Measurements from ENCODE around the gene PTCH2.
"Not testable (repeated sequence)": the region's sequence is repeated elsewhere in the genome, so short reads cannot be mapped to it uniquely, and the experiment has no call there.

Gene PTCH2

DNA sequence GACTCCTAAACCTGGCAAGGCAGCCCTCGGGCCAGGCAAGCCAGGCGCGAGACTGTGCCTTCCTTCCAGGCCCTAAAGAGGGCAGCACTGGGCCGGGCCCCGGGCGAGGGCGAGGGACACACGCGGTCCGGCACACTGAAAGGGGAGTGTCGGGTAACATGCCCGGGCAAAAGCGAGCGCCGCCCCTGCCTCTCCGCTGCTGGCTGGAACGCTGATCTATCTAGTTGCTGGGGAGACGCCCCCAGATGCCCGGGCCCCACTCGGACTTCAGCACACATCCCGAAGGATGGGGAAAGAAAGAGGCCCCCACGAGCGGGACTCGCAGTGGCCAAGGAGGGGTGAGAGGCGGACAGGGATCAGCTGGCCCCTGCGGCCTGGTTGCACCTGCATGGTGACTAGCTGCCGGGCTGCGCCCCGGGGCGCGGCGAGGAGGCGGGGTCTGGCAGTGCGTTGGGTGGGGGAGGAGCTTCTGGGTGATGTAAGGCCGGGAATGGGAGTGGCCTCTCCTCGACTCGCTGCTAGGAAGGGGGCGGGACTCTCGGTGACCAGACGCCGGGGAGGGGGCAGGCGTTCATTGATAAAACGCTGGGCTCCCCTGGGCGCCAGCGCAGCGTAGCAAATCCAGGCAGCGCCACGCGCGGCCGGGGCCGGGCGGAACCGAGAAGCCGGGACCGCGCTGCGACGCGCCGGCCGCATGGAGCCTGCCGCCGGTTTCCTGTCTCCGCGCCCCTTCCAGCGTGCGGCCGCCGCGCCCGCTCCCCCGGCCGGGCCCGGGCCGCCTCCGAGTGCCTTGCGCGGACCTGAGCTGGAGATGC is 43.1 kb downstream of the PTCH2 start, which contains the start of gene PLK3:
Gene PLK3, plus strand, starts transcription at position 608 of the 815 bp plus-strand sequence. Its CDS starts 87 bp downstream, at position 695.
- DNase-seq = peak; percentile 98

DNA sequence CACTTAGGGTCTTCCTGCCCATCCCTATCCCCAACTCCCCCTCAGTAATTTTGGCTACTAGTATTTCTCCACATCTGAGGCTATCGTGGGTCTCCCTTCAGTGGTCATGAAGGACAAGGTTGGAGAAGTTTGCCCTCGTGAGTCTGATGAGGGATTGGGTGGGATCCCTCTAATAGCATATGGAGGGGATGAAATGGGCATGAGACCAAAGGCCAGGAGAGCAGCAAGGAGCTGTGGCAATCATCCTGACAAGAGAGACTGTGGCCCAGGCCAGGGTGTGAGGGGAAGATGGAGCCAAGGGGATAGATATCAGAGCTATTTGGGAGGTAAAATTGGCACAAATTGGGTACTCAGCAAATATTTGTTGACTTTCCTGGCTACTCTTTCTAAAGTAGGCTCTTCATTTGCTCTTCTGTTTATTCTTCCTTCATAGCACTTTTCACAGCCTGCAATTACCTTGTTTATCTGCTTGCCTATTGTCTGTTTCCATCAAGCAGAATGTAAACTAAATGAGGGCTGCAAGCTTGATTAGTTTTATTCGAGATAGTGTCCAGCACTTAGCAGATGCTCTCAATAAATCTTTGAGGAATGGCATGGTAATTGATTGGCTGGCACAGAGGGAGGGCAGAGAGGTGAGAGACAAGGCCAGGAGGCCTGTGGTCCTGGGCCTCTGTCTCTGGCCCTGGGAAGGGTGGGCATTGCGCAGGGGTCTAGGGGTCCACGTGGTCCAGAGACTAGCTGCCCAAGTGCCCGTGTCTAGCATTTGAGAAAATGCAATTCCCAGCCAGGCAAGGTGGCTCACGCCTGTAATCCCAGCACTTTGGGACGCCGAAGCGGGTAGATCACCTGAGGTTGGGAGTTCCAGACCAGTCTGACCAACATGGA is 44.3 kb downstream of the PTCH2 start:
- no peak for DNase-seq

- DNase-seq = not testable (repeated sequence)
Measured at GRCh38 chr1:44797886-44798285, 45.2 kb downstream of the PTCH2 start.

GRCh38 chr1:44792736-44793502 is 50.1 kb downstream of the PTCH2 start:
- DNase-seq = peak; percentile 3

DNA sequence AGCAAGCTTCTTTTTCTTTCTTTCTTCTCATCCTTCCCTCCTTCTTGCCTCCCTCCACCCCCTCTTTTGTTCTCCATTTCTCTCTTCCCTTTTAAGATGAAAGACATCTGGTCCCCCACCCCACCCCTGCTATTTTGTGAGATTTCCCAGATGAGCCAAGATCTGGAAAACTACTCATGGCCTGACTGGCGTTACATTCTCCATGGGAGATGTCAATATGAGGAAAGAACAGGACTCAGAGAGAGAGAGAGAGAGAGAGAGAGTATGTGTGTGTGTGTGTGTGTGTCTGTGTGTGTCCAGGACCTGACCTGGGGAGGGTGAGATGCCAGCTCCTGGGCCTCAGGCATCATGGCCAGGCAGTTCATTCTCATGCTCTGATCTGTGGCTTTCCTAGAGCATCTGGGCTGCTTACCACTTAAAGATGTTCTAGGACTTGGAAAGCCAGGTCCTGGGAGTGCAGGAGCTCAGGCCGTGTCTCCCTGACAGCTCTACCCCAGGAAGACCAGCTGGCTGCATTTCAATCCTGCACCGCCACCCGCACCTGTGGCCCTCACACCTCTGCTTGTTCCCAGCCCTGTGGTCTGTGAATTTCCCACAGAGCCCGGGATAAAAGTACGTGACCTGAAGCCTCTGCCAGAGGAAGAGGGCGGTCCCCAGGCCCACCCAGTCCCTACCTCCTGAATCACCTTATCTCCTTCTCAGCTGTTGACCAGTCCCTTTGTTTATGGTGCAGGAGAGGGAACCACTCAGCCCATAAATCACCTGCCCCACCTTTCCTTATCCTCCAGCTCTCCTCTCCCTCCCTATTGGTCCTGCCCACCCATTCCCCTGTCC is 51.9 kb downstream of the PTCH2 start:
- DNase-seq = no peak

DNA sequence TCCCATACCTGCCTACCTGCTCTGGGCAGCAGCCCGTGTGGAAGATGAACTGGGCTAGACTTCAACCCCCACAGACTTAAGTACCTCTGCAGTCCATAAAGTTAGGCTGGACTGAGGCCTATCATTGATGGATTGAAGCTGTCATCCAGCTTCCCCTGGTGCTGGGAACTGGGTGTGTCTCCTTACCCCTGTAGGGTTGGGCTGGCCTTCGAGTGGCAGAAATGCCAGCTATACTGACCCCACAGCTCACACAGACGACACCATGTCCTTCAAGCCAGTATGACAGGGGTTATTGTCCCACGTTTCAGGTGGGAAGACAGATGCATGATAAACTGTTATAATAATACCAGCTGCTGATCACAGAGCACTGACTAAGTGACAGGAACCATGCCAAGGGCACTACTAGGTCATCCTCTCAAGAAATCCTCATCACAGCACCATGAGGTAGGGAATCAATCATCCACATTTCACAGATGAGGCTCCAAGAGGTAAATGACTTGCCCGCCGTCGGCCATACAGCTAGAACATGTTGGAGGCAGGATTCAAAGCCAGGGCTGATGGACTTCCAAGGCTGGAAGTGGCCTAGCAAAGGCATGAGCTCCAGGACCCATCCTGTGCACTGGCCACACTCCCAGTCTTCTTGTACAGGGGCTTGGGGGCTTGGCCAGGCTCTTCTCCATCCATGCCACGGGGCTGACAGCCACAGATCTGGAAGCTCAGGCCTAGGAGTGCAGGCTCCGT is 54.8 kb downstream of the PTCH2 start, which contains the start of gene BEST4:
Gene BEST4, minus strand, starts transcription at position 51 of the 741 bp plus-strand sequence. CDS start 465 bp downstream, outside the sequence.
- DNase-seq = no peak

DNA sequence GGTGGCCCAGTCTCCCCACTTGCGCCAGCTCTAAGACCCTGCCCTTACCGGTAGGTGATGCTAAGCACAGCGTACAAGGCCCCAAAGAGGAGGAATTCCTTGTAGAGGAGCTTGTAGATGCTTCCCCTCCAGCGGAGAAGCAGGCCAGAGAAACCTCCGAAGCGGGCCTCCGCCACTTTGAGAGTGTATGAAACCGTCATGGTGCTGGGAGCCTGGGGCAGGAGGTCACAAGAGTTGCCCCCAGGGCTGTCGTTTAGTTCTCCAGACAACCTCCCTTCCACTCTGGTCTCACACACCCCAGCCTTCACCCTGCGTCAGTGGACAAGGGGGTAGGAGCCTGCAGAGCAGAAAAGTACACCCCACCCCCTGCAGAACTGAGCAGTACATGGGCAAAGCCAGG is 55.5 kb downstream of the PTCH2 start:
- DNase-seq = no peak

GRCh38 chr1:44786841-44787426 is 56.1 kb downstream of the PTCH2 start:
- no peak for DNase-seq

DNA sequence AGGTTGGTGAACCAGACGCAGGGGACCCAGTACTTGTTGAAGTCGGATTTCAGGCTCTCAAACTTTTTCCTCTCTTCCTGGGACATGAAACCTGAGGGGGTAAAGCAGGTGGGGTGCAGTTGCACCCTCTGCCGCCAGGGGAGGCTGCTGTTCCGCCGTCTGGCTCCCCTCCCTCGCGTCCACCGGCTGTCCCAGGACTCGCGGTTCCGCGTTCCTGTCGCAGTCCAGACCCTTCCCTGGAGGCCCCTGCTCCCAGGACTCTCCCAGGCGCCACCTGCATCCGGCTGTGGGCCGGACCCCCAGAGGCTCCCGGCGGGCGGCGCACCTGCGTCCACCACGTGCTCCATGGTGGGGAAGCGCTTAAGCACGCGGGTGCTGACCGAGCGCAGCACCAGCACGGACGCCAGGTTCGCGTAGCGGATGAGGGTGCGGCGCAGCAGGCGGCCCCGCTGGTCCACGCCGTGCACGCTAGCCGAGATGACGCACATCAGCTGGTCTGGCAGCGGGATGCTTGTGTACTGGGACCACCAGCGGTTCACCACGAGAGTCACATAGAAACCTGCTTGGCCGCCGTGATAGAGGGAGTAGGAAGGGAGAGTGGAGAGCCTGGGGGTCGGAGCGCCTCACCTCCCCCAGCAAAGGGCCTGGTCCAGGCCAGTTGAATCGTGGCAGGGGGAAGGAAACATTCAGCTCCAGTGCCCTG is 56.8 kb downstream of the PTCH2 start:
- DNase-seq = peak; percentile 82

GRCh38 chr1:44785501-44786137 is 57.4 kb downstream of the PTCH2 start:
- no peak for DNase-seq

DNA sequence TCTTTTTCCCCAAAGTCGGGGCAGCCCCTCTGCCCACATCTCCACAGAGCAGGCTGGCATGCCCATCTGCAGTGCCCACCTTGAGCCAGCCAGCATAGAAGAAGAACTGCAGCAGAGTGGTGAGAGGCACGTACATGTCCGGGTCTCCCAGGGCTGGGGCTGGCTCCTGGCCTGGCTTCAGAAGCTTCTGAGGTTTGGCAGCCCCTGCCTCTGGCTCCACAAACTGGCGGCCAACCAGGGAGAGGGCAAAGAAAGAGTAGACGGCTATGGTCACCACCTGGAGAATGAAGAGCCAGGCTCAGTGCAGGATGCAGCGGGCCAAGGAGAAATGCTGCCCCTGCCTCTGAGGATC is 58.0 kb downstream of the PTCH2 start:
- DNase-seq = no peak

- no peak for DNase-seq
Measured at GRCh38 chr1:44784094-44785028, 58.7 kb downstream of the PTCH2 start.

DNA sequence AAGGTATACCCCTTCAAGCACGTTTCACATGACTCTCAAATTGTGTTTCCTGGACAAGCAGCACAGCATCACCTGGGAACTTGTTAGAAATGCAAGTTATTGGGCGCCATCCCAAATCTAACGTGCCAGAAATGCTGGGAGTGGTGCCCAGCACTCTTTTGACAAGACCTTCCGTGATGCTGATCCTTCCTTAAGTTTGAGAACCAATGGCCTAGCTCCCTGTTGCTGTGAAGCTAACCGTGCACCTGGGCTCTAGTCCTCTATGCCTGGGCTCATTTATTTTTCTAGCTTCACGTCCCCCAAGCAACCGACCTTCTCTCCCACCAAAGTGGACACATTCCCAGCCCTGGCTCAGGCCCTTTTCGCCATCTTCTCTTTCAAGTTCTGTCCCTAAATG is 59.4 kb downstream of the PTCH2 start:
- no peak for DNase-seq

- no peak for DNase-seq
Measured at GRCh38 chr1:44780583-44781121, 62.4 kb downstream of the PTCH2 start.

GRCh38 chr1:44778705-44779576 is 64.1 kb downstream of the PTCH2 start:
- DNase-seq = no peak

- DNase-seq = no peak
Measured at GRCh38 chr1:44777969-44778635, 65.0 kb downstream of the PTCH2 start.

DNA sequence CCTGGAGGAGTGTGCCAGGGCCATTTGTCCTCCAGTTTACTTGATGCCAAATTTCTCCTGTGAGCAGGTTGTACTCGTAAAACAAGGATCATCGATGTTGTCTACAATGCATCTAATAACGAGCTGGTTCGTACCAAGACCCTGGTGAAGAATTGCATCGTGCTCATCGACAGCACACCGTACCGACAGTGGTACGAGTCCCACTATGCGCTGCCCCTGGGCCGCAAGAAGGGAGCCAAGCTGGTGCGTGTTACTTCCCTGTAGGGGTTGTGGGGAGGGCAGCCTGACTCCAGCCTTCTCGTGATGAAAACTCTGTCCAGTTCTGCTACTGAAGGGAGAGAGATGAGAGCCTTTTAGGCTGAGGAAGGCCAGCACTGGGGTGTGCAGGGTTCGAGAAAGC is 65.5 kb downstream of the PTCH2 start:
- DNase-seq = no peak

Measured in activated CD8-positive, alpha-beta memory T cell treated with anti-CD3 and anti-CD28 coated beads, Interleukin-2, amount 50 U/mL, for 4 hours (primary cell).